IMR-90 (cell line): ENCODE measurements around the gene MEIS1. TPM values are rescaled to one million over a fixed set of nuclear protein-coding genes. Genes with fewer than 3 reads are reported as not detected.

Experiments used
- ATAC-seq: fragments of 200-7000 bp; cut with Tn5 transposase; 2 replicates; pipeline ENCODE4 v1.9.1; 2020; ENCODE audit warnings: low read depth, mild to moderate bottlenecking, moderate library complexity
- BruUV-seq: library from RNA; stranded (reverse); fragments of 400-500 nt; replicated peaks from 2 replicates; lab custom pipeline; 2021; lab: Mats Ljungman, UMichigan
- CTCF ChIA-PET: fragments of 300-600 bp; formaldehyde crosslinking; extraction: SDS; loops from one replicate; lab custom pipeline; 2021; ENCODE audit warnings: antibody characterized with exemption; lab: Yijun Ruan, JAX
- POLR2A ChIA-PET: fragments of 300-600 bp; sonication (Branson Sonifier 250); formaldehyde crosslinking; loops from one replicate; lab custom pipeline; 2022; ENCODE audit warnings: antibody characterized with exemption; ENCODE audit not compliant: unreplicated experiment; lab: Charles Lee
- DNase-seq: peaks from one replicate; pipeline ENCODE4 v3.0.0; 2013
- H2AFZ ChIP-seq: replicated peaks from 2 replicates; pipeline ENCODE3; 2013; ENCODE audit warnings: low read length, mild to moderate bottlenecking; ENCODE audit not compliant: poor library complexity
- H2AK5ac ChIP-seq: 2 replicates; pipeline ENCODE4 v1.6.1; 2013; ENCODE audit warnings: low read depth, low read length, inconsistent platforms
- H2AK9ac ChIP-seq: replicated peaks from 2 replicates; pipeline ENCODE3; 2013; ENCODE audit warnings: mild to moderate bottlenecking, low read depth, low read length, moderate library complexity; ENCODE audit not compliant: poor library complexity
- H2BK120ac ChIP-seq: 2 replicates; pipeline ENCODE4 v1.6.1; 2013; ENCODE audit warnings: low read depth, low read length, inconsistent platforms
- H2BK15ac ChIP-seq: 3 replicates; pipeline ENCODE4 v1.6.1; 2013; ENCODE audit warnings: low read depth, low read length, inconsistent platforms
- H2BK20ac ChIP-seq: 2 replicates; pipeline ENCODE4 v1.6.1; 2013; ENCODE audit warnings: low read depth, mild to moderate bottlenecking, inconsistent platforms, low read length, moderate library complexity
- H2BK5ac ChIP-seq: 2 replicates; pipeline ENCODE4 v1.6.1; 2013; ENCODE audit warnings: mild to moderate bottlenecking, low read depth, low read length, inconsistent platforms; ENCODE audit not compliant: poor library complexity, severe bottlenecking
- H3K14ac ChIP-seq: replicated peaks from 2 replicates; pipeline ENCODE4 v1.6.1; 2013; ENCODE audit warnings: low read depth, low read length, inconsistent platforms
- H3K18ac ChIP-seq: 2 replicates; pipeline ENCODE4 v1.6.1; 2013; ENCODE audit warnings: low read depth, low read length, control low read depth
- H3K23ac ChIP-seq: 2 replicates; pipeline ENCODE4 v1.6.1; 2013; ENCODE audit warnings: low read depth, low read length, inconsistent platforms
- H3K27ac ChIP-seq: 2 replicates; pipeline ENCODE4 v1.5.1; 2013; ENCODE audit warnings: mild to moderate bottlenecking, control low read depth, low read length; ENCODE audit not compliant: insufficient read depth
- H3K27me3 ChIP-seq: 2 replicates; pipeline ENCODE4 v1.6.1; 2013; ENCODE audit warnings: low read length; ENCODE audit not compliant: control insufficient read depth, insufficient read depth
- H3K36me3 ChIP-seq: 2 replicates; pipeline ENCODE4 v1.6.1; 2013; ENCODE audit warnings: low read length, mixed read lengths; ENCODE audit not compliant: control insufficient read depth, insufficient read depth
- H3K4ac ChIP-seq: 2 replicates; pipeline ENCODE4 v1.6.1; 2013; ENCODE audit warnings: low read depth, low read length, inconsistent platforms
- H3K4me1 ChIP-seq: 2 replicates; pipeline ENCODE4 v1.6.1; 2013; ENCODE audit warnings: low read length, mixed read lengths; ENCODE audit not compliant: control insufficient read depth, insufficient read depth
- H3K4me2 ChIP-seq: 2 replicates; pipeline ENCODE4 v1.6.1; 2013; ENCODE audit warnings: low read depth, mild to moderate bottlenecking, control low read depth, low read length, moderate library complexity
- H3K4me3 ChIP-seq: 2 replicates; pipeline ENCODE4 v1.5.1; 2013; ENCODE audit warnings: low read depth, mild to moderate bottlenecking, control low read depth, low read length, moderate library complexity; ENCODE audit not compliant: insufficient read depth
- H3K56ac ChIP-seq: 2 replicates; pipeline ENCODE4 v1.6.1; 2013; ENCODE audit warnings: low read length, inconsistent platforms; ENCODE audit not compliant: insufficient read depth; ENCODE audit errors: extremely low read depth
- H3K79me1 ChIP-seq, 2 experiments: 2 replicates each; pipeline ENCODE4 v1.6.1; 2013; ENCODE audit warnings: low read length in 2 of 2, inconsistent platforms in 1 of 2, low read depth in 1 of 2
- H3K9ac ChIP-seq: 2 replicates; pipeline ENCODE4 v1.6.1; 2013; ENCODE audit warnings: low read depth, low read length, control low read depth
- H3K9me1 ChIP-seq: 2 replicates; pipeline ENCODE4 v1.6.1; 2013; ENCODE audit warnings: low read length, inconsistent platforms; ENCODE audit not compliant: insufficient read depth
- H3K9me3 ChIP-seq: 2 replicates; pipeline ENCODE4 v1.6.1; 2013; ENCODE audit warnings: low read length; ENCODE audit not compliant: control insufficient read depth, insufficient read depth
- H4K20me1 ChIP-seq: 2 replicates; pipeline ENCODE4 v1.6.1; 2013; ENCODE audit warnings: low read length, inconsistent platforms; ENCODE audit not compliant: insufficient read depth
- H4K5ac ChIP-seq: 2 replicates; pipeline ENCODE4 v1.6.1; 2013; ENCODE audit warnings: mild to moderate bottlenecking, low read depth, low read length, control low read depth
- H4K8ac ChIP-seq, 2 experiments: 2 replicates each; pipeline ENCODE4 v1.6.1; 2013; ENCODE audit warnings: low read depth in 2 of 2, low read length in 2 of 2, control low read depth in 1 of 2, inconsistent platforms in 1 of 2
- H4K91ac ChIP-seq: 2 replicates; pipeline ENCODE4 v1.6.1; 2013; ENCODE audit warnings: low read depth, low read length, inconsistent platforms; ENCODE audit not compliant: insufficient read depth
- BHLHE40 ChIP-seq: fragments of 150-350 bp; IDR thresholded peaks from 2 replicates; pipeline ENCODE4 v1.6.1; 2016; ENCODE audit warnings: mild to moderate bottlenecking, low read depth, low read length
- CEBPB ChIP-seq: IDR thresholded peaks from 2 replicates; pipeline ENCODE4 v1.6.1; 2012; ENCODE audit warnings: low read depth, low read length, improper control_type of control experiment
- ELK1 ChIP-seq: fragments of 150-350 bp; IDR thresholded peaks from 2 replicates; pipeline ENCODE4 v1.6.1; 2016; ENCODE audit warnings: low read depth, mild to moderate bottlenecking, low read length, moderate library complexity, borderline replicate concordance
- MAFK ChIP-seq: IDR thresholded peaks from 2 replicates; pipeline ENCODE4 v1.6.1; 2012; ENCODE audit warnings: low read depth, low read length, improper control_type of control experiment
- MAZ ChIP-seq: IDR thresholded peaks from 2 replicates; pipeline ENCODE4 v1.6.1; 2012; ENCODE audit warnings: low read depth, mild to moderate bottlenecking, low read length, improper control_type of control experiment, moderate library complexity, borderline replicate concordance
- MXI1 ChIP-seq: IDR thresholded peaks from 2 replicates; pipeline ENCODE4 v1.6.1; 2012; ENCODE audit warnings: low read depth, mild to moderate bottlenecking, low read length, moderate library complexity, borderline replicate concordance
- NFE2L2 ChIP-seq: fragments of 150-350 bp; IDR thresholded peaks from 2 replicates; pipeline ENCODE4 v1.6.1; 2016; ENCODE audit warnings: low read depth, mild to moderate bottlenecking, low read length
- POLR2A ChIP-seq: IDR thresholded peaks from 2 replicates; pipeline ENCODE4 v1.6.1; 2012; ENCODE audit warnings: mild to moderate bottlenecking, low read depth, low read length
- RCOR1 ChIP-seq: IDR thresholded peaks from 2 replicates; pipeline ENCODE4 v1.6.1; 2012; ENCODE audit warnings: mild to moderate bottlenecking, low read length, improper control_type of control experiment; ENCODE audit not compliant: insufficient replicate concordance
- SMC3 ChIP-seq: fragments of 150-350 bp; IDR thresholded peaks from 2 replicates; pipeline ENCODE4 v1.6.1; 2016; ENCODE audit warnings: low read depth, mild to moderate bottlenecking, antibody characterized with exemption, low read length, moderate library complexity
- USF2 ChIP-seq: fragments of 150-350 bp; IDR thresholded peaks from 2 replicates; pipeline ENCODE4 v1.6.1; 2017; ENCODE audit warnings: mild to moderate bottlenecking, antibody characterized with exemption, low read length, low read depth
- WGBS, 2 experiments: methylation state at CpG; one replicate each; pipeline versions ENCODE4 v1.1.5 to v1.1.7; 2013; ENCODE audit warnings: missing lambda C conversion rate in 2 of 2; ENCODE audit not compliant: insufficient read length in 1 of 2; ENCODE audit errors: extremely low coverage in 2 of 2; 5-methylcytosine and 5-hydroxymethylcytosine counted together
- dilution Hi-C: fragments of 300-500 bp; cut with HindIII; formaldehyde crosslinking; loops from one replicate; pipeline ENCODE4 v1.14.3; 2018; ENCODE audit warnings: low sequenced_read_pairs; ENCODE audit not compliant: unreplicated experiment
- in situ Hi-C: fragments of 300-500 bp; cut with MboI; formaldehyde crosslinking; loops from 3 replicates; pipeline ENCODE4 v1.14.3; 2019; ENCODE audit warnings: low sequenced_read_pairs, inconsistent platforms, mixed read lengths
- intact Hi-C: fragments of 100-400 bp; cut with micrococcal nuclease; formaldehyde crosslinking; loops from 2 replicates; pipeline ENCODE4 v1.10.0; 2022
- polyA plus RNA-seq, 3 experiments: library from polyadenylated mRNA; depleted of rRNA; stranded (reverse); fragments of >200 nt; gene quantifications; 2 replicates each; pipeline ENCODE4 v1.2.3, GENCODE V29; 2012; ENCODE audit warnings: low replicate concordance in 1 of 3
- total RNA-seq: library from RNA; depleted of rRNA; stranded (reverse); fragments of >200 nt; gene quantifications from 2 replicates; pipeline ENCODE4 v1.2.3, GENCODE V29; 2012
- TF ChIP-seq, protein P1 (sequence below): conservative IDR thresholded peaks from 2 replicates; pipeline ENCODE4 v1.5.1; 2012; ENCODE audit warnings: mild to moderate bottlenecking, low read depth, low read length, improper control_type of control experiment

Gene MEIS1
- total and polyA plus RNA-seq, 2 of the 4 experiments (the other 2 are of a cell fraction): 54.4 to 157 TPM

DNA sequence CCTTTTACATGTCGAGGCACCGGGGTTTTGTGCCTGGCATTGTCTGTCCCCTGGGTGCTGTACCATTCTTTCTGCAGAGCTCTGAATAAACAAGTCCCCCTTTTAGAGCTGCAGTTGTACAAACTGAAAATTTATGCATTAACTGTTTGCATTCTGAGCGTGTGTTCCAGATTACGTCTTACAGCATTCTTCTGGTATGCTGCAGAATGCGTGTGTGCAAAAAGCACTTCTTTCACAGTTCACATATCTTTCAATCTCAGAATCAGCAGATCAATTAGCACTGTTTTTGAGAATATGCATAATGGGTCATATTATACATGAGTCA is 27.5 kb downstream of the MEIS1 start:
- no peak overlapping the region for H4K8ac ChIP-seq
- no peak overlapping the region for H3K4me3 ChIP-seq
- no peak overlapping the region for H3K9ac ChIP-seq
- peaks cover 21% of the 10 kb centered on the region for H3K9me1 ChIP-seq
- no TSS peak for BruUV-seq
- no peaks in the 10 kb centered on the region for H3K9me3 ChIP-seq
- H3K23ac ChIP-seq: peak overlapping the region; percentile 22; the same call in 1 of the 2 replicates
- dilution Hi-C loops (no loop called here), intact Hi-C loops (no loop called here), in situ Hi-C loops (no loop called here)
- no peak overlapping the region for H2BK15ac ChIP-seq
- H3K4me1 ChIP-seq: peaks cover 29% of the 10 kb centered on the region
- H3K18ac ChIP-seq: no peak overlapping the region; the same call in 1 of the 2 replicates
- peaks cover 88% of the 10 kb centered on the region for H4K20me1 ChIP-seq
- ChIA-PET CTCF (interaction anchor here (0.5 kb wide), 1 partner anchor 1574 kb away, joined by 4 read pairs; no protein-coding TSS in a partner anchor), POLR2A (no interaction called here)
- H2AK9ac ChIP-seq: no peak overlapping the region
- H3K4ac ChIP-seq: no peak overlapping the region
- no peak overlapping the region for H2BK120ac ChIP-seq
- no peak overlapping the region for H3K56ac ChIP-seq
- peak; percentile 25 for ATAC-seq
- peak overlapping the region; percentile 53; the same call in 1 of the 2 replicates for H3K27ac ChIP-seq
- H3K4me2 ChIP-seq: peak overlapping the region; percentile 56
- H3K79me1 ChIP-seq: peaks cover 5 to 76% of the 10 kb centered on the region in 2 experiments
- no peaks in the 10 kb centered on the region for H3K27me3 ChIP-seq
- no peak overlapping the region for H2AK5ac ChIP-seq
- H4K91ac ChIP-seq: no peak overlapping the region
- no peak for TF ChIP-seq ELK1
- no peak for TF ChIP-seq CEBPB
- TF ChIP-seq MAFK: no peak
- no peak for TF ChIP-seq RCOR1
- no peak for TF ChIP-seq SMC3
- no peak for TF ChIP-seq POLR2A
- TF ChIP-seq NFE2L2: no peak
- TF ChIP-seq BHLHE40: no peak
- TF ChIP-seq, protein P1, sequence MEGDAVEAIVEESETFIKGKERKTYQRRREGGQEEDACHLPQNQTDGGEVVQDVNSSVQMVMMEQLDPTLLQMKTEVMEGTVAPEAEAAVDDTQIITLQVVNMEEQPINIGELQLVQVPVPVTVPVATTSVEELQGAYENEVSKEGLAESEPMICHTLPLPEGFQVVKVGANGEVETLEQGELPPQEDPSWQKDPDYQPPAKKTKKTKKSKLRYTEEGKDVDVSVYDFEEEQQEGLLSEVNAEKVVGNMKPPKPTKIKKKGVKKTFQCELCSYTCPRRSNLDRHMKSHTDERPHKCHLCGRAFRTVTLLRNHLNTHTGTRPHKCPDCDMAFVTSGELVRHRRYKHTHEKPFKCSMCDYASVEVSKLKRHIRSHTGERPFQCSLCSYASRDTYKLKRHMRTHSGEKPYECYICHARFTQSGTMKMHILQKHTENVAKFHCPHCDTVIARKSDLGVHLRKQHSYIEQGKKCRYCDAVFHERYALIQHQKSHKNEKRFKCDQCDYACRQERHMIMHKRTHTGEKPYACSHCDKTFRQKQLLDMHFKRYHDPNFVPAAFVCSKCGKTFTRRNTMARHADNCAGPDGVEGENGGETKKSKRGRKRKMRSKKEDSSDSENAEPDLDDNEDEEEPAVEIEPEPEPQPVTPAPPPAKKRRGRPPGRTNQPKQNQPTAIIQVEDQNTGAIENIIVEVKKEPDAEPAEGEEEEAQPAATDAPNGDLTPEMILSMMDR: no peak
- TF ChIP-seq MXI1: no peak
- no peak for TF ChIP-seq USF2
- TF ChIP-seq MAZ: no peak
- no peak overlapping the region for H4K5ac ChIP-seq
- peak overlapping the region; percentile 27 for H2BK5ac ChIP-seq
- 20% methylated on average over 1 of the region's 5 CpGs; no CpG with 5 or more reads in 1 of the 2 experiments for WGBS, 2 experiments
- H3K14ac ChIP-seq: no peak overlapping the region
- no peak overlapping the region for H2AFZ ChIP-seq
- peaks cover 47% of the 10 kb centered on the region for H3K36me3 ChIP-seq
- no peak for DNase-seq
- H2BK20ac ChIP-seq: no peak overlapping the region
